T-helper 22 cell (primary cell): Measurements from ENCODE around the gene C11orf91.
"Not testable (repeated sequence)": the region's sequence is repeated elsewhere in the genome, so short reads cannot be mapped to it uniquely, and the experiment has no call there.

Experiments used
- DNase-seq: peaks from one replicate; pipeline ENCODE4 v3.0.0-alpha.2; 2020; ENCODE audit warnings: low read depth

Gene C11orf91

DNA sequence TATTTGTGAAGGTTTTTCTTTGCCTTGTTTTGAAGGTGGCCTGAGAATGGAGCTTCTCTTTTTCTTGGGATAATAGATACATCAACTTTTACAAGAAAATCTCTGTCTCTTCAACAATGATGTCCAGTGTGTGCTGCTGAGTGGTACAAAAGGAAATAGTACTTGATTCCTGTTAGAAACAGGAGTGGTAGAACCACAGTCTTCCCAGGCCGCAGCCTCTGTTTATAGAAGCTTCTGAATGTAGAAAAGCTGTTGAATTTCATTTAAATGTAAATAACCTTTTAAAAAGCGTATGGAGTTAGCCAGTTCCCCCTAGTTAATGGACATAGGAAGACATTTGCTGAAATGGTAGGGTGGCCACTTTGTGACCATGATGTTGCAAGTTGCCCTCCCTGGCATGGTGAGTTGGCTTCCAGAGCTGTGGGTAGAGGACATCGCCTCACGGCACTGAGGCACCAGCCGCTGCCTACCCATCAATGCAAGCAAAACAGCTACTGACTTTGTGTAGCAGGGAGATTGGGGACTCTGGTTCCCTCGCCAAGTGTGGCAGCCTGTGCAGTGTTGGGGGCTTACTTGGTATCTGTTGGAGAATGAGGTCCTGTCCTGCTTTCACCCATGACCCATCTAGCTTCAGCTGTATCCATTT, 31.6 kb downstream of the C11orf91 start:
- DNase-seq, result no peak

DNA sequence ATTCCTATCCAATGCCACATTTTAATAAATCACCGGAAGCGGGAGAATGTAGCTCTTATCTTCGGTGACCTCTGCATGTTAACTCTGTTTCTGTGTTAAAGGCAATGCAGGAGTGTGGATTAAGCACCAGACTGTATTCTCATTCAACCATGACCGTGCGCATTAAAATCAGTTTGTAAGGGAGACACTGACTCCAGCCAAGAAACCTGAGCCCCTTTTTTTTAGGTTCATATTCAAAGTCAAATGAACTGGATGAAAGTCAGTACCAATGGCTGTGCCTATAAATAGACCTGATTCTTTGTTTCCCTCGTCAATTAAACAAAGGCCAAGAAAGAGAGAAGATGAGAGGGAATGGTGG, 32.2 kb downstream of the C11orf91 start:
- DNase-seq, result no peak

DNA sequence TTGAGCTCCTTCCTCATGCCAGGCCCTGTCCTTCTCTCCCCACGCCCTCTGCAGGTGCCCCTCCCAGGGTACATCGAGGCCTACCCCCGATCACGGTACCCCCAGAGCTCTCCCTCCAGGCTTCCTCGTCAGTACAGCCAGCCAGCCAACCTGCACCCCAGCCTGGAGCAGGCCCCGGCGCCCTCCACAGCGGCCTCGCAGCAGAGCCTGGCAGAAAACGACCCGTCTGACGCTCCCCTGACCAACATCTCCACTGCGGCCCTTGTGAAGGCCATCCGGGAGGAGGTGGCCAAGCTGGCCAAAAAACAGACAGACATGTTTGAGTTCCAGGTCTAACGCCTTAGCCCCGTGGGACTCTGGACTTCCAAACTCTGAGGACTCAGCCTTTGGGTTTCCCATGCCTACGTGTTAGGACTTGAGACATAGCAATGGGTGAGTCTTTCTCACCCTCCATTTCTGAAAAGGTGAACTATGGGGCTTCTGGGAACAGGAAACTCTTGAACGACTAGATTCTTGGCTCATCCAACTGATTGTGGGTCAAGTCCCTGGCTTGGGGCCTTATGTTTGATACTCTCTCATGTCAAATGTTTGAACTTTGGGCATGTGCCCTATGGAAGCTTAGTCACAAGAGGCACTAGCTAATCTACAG, 32.7 kb downstream of the C11orf91 start:
- DNase-seq, result no peak

DNA sequence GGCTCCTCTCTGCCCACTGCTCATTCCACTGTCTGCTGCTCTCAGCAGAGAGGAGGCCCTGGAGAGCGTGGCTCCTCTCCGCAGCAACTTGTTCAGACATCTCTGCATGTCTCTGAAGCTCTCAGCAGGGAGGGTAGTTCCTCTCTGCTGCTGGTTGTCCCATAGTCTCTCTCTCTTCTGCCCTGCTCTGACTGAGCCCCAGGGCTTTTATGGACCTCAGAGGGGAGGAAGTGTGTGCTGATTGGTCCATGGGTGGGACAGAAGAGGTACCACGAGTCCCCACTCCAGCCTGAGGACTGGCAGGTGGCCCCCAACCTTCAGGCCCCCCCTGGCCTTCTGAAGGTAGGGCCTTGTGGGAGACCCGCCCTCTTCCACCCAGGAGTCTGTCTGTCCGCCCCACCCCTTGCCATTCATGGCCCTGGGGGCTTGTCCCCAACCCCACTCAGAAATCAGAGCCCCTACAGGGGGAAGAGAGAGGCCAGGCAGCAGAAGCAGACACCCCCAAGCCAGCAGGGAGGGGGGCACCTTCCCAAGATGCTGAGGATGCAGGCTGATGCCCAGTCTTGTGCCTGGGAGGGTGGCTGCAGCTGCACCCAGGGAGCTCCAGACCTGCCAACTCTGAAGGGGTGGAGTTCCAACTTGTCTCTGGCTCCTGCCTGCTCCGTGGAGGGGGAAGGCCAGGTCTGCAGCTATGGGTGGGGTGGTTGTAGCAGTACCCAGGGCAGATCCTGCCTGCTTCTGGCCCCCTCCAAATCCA, 35.1 kb downstream of the C11orf91 start:
- no peak for DNase-seq

DNA sequence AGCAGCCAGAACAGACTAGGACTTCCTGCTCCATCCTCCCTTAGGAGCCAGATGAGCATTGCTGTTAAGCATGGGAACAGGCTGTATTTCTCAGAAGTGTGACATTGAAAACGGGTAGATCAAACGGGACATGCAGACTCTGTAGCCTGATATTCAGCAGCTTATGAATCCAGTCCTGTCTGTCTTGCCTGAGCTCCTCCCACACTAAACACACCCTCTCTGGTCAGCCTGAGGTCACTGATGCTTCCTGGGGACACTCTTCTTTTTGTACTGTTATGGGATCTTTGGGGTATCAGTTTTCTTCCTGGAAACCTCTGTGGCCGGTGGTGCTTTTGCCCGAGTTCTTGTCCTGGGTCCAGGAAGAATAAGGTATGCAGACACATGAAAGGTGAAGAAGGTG, 35.8 kb downstream of the C11orf91 start:
- no peak for DNase-seq

DNA sequence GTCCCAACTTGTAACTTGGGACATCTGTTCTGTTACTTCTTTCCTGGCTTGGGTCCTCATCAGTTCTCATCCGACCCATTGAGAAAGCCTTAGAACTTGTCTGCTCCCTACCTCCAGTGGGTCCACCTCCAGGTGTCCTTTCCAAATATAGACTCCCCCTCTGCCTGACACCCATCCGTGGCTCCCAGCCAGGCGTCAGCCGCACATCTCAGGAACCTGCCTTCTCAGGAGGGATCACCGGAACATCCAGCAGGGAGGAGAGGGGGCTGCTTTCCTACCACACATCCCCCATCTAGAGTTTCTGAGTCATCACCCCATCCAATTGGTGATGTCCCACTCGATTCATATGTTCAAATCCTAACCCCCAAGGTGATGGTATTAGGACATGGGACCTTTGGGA, 36.5 kb downstream of the C11orf91 start:
- DNase-seq, result no peak

DNA sequence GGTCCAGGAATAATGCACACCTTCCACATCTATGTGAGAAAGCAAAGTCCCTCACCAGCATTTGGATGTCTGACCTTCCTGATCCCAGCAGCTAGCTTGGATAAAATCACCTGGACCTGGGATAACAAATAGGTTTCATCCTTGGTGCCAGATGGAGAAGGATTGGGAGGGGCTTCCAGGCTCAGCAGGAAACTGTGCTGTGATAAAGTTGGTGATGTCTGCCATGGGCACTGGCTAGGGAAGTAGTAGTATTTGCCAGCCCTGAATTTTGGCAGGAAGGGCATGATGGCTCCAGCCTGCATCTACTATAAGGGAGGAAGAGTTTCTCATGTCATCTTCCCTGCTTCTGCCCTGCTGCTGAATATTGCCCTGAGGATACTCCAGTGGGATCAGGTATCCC, 37.5 kb downstream of the C11orf91 start:
- DNase-seq, result no peak

DNA sequence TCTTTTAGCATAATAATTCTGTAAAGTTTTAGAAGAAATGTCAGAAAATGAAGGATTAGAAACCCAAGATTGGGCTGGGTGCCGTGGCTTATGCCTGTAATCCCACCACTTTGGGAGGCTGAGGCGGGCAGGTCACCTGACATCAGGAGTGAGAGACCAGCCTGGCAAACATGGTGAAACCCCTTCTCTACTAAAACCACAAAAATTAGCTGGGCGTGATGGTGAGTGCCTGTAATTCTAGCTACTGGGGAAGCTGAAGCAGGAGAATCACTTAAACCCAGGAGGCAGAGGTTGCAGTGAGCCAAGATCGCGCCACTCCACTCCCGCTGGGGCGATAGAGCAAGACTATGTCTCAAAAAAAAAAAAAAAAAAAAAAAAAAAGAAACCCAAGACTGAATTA, 39.1 kb downstream of the C11orf91 start:
- not testable (repeated sequence) for DNase-seq

DNA sequence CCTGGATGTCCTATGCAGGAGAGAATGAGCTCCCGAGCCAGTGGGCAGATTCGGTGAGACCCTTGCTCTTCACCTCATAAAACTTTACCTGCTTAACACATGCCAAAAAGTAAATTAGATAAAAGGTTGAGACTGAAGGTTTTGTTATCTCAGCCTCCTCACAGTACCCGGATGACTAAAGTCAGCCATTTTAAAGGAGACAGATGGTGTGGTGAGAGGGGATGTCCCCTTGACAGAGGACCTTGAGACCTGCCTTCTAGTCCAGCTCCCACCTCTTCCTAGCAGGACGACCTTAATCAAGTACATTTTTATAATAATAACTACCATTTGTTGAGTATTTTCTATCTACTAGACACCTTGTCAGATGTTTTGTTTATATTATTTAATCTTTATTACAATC, 39.7 kb downstream of the C11orf91 start:
- no peak for DNase-seq

DNA sequence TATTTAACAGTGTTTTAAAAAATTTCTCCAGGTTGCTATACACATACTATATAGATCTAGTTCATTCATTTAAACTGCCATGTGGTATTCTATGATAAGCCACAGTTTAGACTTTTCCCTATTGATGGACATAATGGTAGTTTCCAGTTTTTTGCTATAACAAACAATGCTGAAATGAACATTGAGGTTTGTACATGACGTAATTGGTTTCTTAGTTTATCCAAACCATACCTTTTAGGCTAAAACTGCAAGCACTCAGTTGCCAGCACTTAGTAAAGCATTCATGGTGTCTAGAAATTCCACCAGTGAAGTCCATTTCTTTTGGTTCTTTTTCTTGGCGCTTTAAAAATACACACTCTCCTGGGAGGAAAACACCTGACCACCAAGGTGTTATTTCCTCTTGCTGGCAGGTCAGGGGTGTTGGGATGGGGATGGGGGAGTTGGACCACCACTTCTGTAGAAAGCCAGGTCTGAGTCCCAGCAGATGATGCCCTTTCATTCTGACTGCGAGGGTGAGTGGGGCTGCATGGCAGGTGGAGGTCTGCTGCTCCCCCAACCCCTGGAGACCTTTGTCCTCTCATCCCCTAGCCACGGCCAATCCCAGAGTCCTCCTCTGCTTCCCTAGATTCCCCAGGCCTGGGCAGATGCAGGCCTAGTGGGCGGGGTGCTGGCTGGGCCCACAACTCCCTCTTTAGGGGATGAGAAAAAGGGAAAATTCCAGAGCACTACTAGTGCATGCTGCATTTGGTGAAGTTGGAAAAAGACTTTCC, 41.1 kb downstream of the C11orf91 start:
- DNase-seq, result no peak

DNA sequence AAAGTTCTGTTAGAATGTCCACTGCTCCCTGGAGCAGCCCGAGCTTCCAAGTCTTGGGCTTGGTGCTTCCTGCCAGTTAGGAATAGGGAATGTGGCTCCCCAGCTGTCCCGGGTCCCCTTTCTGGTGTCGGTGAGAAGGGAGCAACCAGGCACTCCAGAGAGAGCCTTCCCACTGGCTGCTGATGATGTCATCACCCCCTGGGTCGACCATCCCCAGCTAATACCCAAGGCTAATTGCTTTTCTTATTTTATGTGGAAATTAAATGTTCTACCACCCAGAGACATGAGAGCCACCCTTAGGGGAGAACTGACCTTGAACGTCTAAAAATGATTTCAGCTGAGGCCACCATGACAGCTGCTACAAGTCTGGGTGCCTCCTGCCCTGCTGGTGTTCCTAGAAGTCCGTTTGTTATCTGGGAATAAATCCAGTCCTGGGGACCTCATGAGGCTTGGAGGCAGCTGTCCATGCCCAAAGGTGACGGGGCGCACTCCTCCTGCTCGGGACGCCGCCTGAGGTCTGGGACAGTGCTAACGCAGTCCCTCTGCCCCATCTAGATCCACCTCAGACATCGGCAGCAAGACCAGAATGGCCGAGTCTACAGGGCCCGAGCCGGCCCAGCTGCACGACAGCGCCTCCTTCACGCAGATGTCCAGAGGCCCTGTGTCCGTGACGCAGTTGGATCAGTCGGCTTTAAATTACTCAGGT, 42.3 kb downstream of the C11orf91 start:
- DNase-seq, result no peak

DNA sequence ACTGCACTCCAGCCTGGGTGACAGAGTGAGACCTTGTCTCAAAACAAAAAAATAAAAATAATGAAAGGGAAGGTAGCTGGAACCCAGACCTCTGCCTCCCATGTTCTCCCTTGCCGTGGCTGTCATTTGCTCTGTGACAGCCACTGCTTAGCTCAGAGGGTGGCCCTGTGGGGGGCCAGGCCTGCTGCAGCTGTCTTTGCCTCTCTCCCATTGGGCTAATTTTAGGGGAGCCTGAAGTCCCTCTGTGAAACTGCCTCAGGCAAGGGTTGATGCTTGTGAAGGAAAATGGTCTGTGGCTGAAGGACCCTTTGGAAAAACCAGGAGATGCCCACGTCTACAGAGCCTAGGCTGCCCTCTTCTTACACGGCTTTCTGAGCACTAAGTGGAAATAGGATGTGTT, 42.9 kb downstream of the C11orf91 start:
- no peak for DNase-seq

DNA sequence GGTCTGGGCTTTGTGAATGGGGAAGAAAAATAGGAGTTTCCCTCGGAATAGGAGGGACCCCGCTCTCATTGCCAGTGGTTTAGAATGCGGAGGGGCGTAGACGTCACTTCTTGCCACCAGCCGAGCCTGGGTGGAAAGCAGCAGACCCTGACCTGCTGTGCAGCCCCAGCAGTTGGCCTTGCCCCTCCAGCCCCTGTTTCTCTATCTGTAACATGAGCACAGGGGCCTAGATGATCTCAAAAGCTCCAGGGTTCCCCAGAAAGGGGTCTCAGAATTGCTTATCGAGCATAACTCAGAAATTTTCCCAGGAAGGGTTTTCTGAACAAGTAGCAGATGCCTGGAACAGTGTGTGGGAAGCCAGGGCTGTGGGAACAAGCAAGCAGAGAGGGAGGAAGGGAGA, 43.9 kb downstream of the C11orf91 start:
- no peak for DNase-seq

DNA sequence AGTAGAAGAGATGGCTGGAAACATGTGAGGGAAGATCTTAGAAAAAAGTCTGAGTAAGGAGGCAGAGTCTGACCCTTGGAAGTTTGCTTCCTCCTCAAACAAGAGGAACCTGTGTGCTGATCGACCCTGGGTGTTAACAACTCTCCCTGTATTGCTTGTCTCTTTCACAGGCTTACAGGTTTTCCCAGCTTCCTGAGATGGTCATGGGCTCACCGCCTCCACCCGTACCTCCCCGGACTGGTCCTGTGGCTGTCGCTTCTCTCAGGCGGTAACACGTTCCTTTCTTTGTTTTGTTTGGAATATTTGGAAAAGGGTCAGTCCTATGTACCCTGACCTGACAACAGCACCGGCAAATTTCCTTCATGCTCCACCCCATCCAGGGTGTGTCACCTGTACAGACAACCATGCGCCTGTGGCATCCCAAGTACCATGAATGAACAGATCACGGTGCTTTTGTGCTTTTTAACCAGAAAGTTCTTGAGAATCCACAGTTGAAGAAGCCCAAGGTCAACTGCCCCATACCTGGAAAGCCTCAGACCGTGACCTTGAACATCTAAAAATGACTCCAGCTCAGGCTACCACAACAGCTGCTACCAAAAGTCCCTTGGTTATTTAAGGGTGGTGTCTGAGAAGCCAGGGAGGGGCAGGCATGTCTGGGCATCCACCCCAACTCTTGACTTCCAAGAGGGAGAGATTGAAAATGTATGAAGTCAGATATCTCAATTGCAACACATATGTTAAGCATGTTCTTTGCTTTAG, 44.6 kb downstream of the C11orf91 start:
- DNase-seq, result no peak

DNA sequence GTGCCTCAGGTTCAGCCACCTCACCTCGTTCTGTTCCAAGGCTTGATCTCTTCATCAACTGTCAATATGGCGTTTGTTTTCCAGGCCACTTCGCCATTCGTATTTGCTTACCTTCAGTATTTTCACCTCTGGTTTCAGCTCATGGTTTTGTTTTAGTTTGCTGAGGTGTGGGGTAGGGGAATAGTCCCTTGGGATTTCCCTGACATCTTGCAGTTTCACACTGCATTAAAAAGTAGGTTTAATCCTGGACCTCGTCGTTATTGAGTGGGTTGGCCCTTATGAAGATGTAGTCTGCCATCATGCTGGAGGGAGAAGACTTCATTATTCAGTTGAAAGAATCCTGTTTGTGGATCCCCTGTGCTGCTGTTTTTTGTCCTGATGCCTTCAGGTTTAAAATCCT, 46.0 kb downstream of the C11orf91 start:
- no peak for DNase-seq

DNA sequence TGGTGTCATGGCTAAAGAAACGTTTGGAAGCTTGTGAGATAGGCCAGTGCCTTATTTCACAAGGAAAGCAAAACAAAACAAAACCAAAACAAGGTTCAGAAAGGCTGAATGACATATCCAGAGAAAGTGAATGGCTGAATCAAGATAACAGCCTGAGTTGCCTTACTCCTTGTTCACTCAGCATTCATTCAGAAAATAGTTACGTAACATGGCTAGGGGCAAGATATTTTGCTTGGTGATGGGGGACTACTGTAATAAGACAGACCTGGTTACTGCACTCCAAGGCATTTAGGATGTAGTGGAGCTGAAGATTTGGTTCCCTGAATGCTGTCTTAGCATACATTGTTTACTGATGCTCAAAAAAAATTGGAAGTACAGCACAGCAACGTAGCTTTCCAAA, 47.7 kb downstream of the C11orf91 start:
- no peak for DNase-seq

DNA sequence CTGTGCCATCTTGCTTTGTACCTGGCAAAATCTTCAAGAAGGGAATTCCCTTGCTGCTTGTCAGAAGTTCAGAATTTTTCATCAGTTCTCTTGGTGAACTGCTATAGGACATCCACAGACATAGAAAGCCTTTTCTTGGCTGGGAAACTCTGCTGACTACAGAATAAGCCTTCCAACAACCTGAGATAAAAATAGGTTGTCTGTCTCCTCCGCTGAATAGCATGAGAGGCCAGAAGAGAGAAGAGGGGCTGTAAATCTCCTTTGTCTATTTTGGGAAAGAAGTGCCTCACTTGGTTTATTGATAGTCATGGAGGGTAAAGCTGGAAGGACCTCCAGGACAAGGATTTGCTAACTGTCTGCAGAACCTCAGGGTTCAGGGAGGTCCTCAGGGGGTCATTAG, 48.2 kb downstream of the C11orf91 start:
- no peak for DNase-seq

DNA sequence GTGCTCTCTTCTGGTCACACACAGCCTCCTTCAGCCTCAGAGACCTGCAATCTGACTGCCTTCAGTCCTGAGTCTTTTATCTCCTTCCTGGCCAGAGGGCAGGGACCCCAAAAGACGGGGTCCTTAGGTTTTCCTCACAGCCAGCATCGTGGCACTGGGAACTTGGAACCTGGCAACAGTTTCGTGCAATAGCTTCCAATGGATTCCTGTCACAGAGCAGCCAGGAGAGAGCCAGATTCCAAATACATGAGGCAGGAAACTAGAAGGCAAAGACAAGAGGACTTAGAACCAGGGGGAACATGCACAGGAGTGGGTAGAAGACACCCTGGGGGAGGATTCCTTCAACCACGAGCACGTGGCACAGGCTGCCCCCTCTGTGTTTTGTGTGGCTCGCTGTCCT, 48.6 kb downstream of the C11orf91 start:
- no peak for DNase-seq

DNA sequence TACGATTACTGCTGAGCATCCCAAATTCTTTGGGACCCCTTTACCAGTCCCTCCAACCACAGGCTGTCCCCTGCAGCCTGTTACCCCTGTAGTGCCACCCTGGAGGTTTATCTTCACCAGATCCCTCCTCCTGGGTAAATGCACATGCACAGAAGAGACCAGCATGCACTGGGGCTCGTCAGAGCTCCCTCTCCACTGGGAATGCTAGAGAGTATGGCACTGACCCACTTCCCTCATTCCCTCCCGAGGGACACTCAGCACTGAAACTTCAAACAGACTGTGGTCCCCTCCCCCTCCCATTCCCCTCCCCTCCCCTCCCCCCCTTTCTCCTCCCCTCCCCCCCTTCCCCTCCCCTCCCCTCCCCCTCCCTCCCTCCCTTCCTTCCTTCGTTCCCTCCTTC, 49.1 kb downstream of the C11orf91 start:
- no peak for DNase-seq

DNA sequence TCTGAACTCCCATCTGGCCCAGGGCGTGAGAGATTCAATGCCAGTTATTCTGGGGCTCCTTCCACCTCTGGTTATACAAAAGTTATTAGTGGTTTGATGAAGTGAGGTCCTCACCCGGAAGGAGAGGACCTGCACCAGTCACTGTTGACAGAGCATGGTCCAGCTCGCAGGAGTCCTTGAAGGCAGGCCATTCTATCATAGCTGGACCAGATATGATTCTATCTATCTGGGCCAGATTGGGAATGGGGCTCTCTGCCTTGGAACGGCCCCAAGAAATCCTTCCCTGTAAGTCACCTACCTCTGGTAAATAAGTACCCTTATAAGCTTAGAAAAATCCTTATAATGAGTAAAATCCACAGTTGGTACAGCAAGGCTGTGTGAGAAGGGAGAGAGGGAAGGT, 50.7 kb downstream of the C11orf91 start:
- DNase-seq, result no peak
